22Rv1 (cell line): ENCODE results near the gene KDM4C.
"Not testable (repeated sequence)": the region's sequence is repeated elsewhere in the genome, so short reads cannot be mapped to it uniquely, and the experiment has no call there.

Source experiments
- ZFX ChIP-seq: fragments of 450-650 bp; IDR thresholded peaks from 2 replicates; pipeline ENCODE4 v1.6.1; 2017; ENCODE audit warnings: antibody characterized with exemption, borderline replicate concordance
- TF ChIP-seq, protein P1 (sequence below): fragments of 450-650 bp; IDR thresholded peaks from 2 replicates; pipeline ENCODE4 v1.5.1; 2017; ENCODE audit warnings: mild to moderate bottlenecking

DNA sequence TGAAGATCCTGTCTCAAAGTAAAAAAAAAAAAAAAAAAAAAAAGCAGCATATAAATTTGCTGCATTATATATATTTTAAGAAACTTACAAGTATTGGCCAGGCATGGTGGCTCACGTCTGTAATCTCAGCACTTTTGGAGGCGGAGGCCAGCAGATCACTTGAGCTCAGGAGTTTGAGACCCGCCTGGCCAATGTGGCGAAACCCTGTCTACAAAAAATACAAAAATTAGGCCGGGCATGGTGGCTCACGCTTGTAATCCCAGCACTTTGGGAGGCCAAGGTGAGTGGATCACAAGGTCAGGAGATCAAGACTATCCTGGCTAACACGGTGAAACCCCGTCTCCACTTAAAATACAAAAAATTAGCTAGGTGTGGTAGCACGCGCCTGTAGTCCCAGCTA lies 2.9 kb upstream of the KDM4C start:
- TF ChIP-seq, protein P1, sequence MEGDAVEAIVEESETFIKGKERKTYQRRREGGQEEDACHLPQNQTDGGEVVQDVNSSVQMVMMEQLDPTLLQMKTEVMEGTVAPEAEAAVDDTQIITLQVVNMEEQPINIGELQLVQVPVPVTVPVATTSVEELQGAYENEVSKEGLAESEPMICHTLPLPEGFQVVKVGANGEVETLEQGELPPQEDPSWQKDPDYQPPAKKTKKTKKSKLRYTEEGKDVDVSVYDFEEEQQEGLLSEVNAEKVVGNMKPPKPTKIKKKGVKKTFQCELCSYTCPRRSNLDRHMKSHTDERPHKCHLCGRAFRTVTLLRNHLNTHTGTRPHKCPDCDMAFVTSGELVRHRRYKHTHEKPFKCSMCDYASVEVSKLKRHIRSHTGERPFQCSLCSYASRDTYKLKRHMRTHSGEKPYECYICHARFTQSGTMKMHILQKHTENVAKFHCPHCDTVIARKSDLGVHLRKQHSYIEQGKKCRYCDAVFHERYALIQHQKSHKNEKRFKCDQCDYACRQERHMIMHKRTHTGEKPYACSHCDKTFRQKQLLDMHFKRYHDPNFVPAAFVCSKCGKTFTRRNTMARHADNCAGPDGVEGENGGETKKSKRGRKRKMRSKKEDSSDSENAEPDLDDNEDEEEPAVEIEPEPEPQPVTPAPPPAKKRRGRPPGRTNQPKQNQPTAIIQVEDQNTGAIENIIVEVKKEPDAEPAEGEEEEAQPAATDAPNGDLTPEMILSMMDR: not testable (repeated sequence)
- TF ChIP-seq ZFX: not testable (repeated sequence)
